Keratinocyte (primary cell): ENCODE measurements around the gene NDEL1.

Experiments used
- EZH2 ChIP-seq: IDR thresholded peaks from one replicate; pipeline ENCODE4 v1.6.1; 2012; ENCODE audit warnings: inconsistent platforms, mild to moderate bottlenecking, low read length, moderate library complexity
- TF ChIP-seq, protein P1 (sequence below), 3 experiments: IDR thresholded peaks in 1 of 3; conservative IDR thresholded peaks in 1 of 3; optimal IDR thresholded peaks in 1 of 3; 2 replicates in 2 of 3; 3 replicates in 1 of 3; pipeline versions ENCODE3 to v1.5.1; 2011; ENCODE audit warnings: low read length in 3 of 3, mild to moderate bottlenecking in 3 of 3, moderate library complexity in 2 of 3, control low read depth in 1 of 3, inconsistent platforms in 1 of 3; ENCODE audit not compliant: insufficient read depth in 2 of 3; ENCODE audit errors: extremely low read depth in 1 of 3

DNA sequence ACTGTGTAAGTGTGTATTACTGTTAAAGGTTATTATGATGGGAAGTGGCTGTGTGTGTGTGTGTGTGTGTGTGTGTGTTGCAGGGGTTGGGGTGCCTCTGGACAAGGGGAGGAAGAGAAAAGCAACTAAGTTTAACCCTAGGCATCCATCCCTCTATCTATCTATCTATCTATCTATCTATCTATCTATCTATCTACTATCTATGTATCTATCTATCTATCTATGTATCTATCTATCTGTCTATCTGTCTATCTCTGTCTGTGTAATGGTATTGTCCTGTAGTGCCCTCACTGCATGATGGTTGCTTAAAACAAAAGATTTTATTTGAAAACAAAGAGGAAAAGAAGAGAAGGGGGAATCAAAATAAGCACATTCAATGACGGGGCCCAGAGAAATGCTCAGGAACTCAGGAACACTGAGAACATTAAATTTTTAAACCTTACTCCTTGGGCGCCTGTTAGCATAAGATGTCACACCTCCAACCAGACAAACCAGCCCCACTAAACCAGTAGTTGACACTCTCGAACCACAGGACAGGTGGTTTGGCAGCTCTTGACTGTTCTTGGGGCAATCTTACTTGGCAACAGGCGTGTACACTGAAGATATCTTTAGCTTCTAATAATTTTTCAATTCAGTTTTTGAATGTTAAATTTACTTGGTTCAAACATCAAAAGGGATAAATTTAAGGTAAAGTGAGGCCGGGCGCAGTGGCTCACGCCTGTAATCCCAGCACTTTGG lies 47.6 kb upstream of the NDEL1 start:
- no peak for TF ChIP-seq EZH2
- TF ChIP-seq, protein P1, sequence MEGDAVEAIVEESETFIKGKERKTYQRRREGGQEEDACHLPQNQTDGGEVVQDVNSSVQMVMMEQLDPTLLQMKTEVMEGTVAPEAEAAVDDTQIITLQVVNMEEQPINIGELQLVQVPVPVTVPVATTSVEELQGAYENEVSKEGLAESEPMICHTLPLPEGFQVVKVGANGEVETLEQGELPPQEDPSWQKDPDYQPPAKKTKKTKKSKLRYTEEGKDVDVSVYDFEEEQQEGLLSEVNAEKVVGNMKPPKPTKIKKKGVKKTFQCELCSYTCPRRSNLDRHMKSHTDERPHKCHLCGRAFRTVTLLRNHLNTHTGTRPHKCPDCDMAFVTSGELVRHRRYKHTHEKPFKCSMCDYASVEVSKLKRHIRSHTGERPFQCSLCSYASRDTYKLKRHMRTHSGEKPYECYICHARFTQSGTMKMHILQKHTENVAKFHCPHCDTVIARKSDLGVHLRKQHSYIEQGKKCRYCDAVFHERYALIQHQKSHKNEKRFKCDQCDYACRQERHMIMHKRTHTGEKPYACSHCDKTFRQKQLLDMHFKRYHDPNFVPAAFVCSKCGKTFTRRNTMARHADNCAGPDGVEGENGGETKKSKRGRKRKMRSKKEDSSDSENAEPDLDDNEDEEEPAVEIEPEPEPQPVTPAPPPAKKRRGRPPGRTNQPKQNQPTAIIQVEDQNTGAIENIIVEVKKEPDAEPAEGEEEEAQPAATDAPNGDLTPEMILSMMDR (optimal IDR thresholded peaks at IDR 0.05 in 1 of 3, IDR thresholded peaks at IDR 0.05 in 1 of 3, conservative IDR thresholded peaks at IDR 0.05 in 1 of 3; ENCODE audit: extremely low read depth in 1 of 3, insufficient read depth in 2 of 3, low read length in 3 of 3) = no peak
